ENCODE measurements around the gene AVEN. TPM values are rescaled to one million over a fixed set of nuclear protein-coding genes. Genes with fewer than 3 reads are reported as not detected.

AVEN gene
- total and polyA plus RNA-seq, 2 donors (not counting 3 experiments of a cell fraction or from before 2014, with no cell fraction given), result 7.7 to 23.3 TPM

DNA sequence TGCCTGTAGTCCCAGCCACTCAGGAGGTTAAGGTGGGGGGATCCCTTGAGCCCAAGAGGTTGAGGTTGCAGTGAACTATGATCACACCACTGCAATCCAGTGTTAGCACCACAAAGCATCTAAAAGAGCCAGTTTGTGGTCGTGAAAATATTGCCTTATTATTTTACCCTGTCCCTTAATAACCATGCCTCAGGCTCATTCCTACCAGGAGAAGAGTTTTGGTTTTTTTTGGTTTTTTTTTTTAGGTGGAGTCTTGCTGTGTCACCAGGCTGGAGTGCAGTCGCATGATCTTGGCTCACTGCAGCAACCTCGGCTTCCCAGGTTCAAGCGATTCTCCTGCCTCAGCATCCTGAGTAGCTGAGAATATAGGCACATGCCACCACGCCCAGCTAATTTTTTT, 17.9 kb upstream of the AVEN start:
- no peak overlapping the region for H3K27ac ChIP-seq (ENCODE audit: insufficient read depth, low read depth, low read length)
- H3K4me3 ChIP-seq (replicated peaks in 1 of 3; ENCODE audit: insufficient read depth in 1 of 3, low read depth in 1 of 3, low read length in 3 of 3), result no peak overlapping the region
- BruUV-seq (replicated peaks), result no TSS peak
- CTCF ChIA-PET, result interaction anchor here (2.3 kb wide), 1 partner anchor 153 kb away, joined by 7 read pairs; the partner anchor contains the start of gene KATNBL1
- H3K9me1 ChIP-seq (replicated peaks; ENCODE audit: control insufficient read depth, extremely low read depth, insufficient read depth, low read length), result no peaks in the 10 kb centered on the region
- no peak for TF ChIP-seq JUN (IDR thresholded peaks at IDR 0.05; ENCODE audit: borderline replicate concordance, insufficient read depth, insufficient read length, low read depth)
- no peak for TF ChIP-seq GATA2 (IDR thresholded peaks at IDR 0.05; ENCODE audit: insufficient read depth, insufficient read length, low read depth, low read length)
- TF ChIP-seq POLR2A (IDR thresholded peaks at IDR 0.05; ENCODE audit: low read depth, low read length), result no peak
- TF ChIP-seq, protein P1, sequence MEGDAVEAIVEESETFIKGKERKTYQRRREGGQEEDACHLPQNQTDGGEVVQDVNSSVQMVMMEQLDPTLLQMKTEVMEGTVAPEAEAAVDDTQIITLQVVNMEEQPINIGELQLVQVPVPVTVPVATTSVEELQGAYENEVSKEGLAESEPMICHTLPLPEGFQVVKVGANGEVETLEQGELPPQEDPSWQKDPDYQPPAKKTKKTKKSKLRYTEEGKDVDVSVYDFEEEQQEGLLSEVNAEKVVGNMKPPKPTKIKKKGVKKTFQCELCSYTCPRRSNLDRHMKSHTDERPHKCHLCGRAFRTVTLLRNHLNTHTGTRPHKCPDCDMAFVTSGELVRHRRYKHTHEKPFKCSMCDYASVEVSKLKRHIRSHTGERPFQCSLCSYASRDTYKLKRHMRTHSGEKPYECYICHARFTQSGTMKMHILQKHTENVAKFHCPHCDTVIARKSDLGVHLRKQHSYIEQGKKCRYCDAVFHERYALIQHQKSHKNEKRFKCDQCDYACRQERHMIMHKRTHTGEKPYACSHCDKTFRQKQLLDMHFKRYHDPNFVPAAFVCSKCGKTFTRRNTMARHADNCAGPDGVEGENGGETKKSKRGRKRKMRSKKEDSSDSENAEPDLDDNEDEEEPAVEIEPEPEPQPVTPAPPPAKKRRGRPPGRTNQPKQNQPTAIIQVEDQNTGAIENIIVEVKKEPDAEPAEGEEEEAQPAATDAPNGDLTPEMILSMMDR (IDR thresholded peaks at IDR 0.05; ENCODE audit: extremely low read depth in 1 of 2, insufficient read depth in 1 of 2, low read depth in 1 of 2, low read length in 2 of 2), result no peak
- no peak for TF ChIP-seq POLR2AphosphoS5 (IDR thresholded peaks at IDR 0.05; ENCODE audit: insufficient read depth, low read depth, low read length)
- TF ChIP-seq FOS (IDR thresholded peaks at IDR 0.05; ENCODE audit: borderline replicate concordance, insufficient read depth, low read length), result no peak
- no peak for TF ChIP-seq EZH2 (IDR thresholded peaks at IDR 0.05; ENCODE audit: borderline replicate concordance, low read depth, low read length, severe bottlenecking)
- TF ChIP-seq MYC (IDR thresholded peaks at IDR 0.05; ENCODE audit: low read depth, low read length), result no peak
- TF ChIP-seq, protein P2, sequence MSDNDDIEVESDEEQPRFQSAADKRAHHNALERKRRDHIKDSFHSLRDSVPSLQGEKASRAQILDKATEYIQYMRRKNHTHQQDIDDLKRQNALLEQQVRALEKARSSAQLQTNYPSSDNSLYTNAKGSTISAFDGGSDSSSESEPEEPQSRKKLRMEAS (IDR thresholded peaks at IDR 0.05; ENCODE audit: insufficient read depth, insufficient read length), result no peak
- peaks cover 9% of the 10 kb centered on the region for H3K4me1 ChIP-seq (ENCODE audit: control insufficient read depth, extremely low read depth, insufficient read depth, low read length)
- dilution Hi-C loops (cut with MboI; ENCODE audit: extremely low pct_ligation_motif_present, low sequenced_read_pairs), result no loop called here
- FAIRE-seq, result no peak
- H3K9me3 ChIP-seq (replicated peaks; ENCODE audit: control insufficient read depth, insufficient read depth, low read length), result no peaks in the 10 kb centered on the region
- POLR2A ChIA-PET, result no interaction called here
- no peak overlapping the region for H2AFZ ChIP-seq (ENCODE audit: low read depth, low read length)
- H4K20me1 ChIP-seq (replicated peaks; ENCODE audit: control insufficient read depth, extremely low read depth, insufficient read depth, low read length), result no peaks in the 10 kb centered on the region
- H3K36me3 ChIP-seq (ENCODE audit: control insufficient read depth in 2 of 2, extremely low read depth in 1 of 2, insufficient read depth in 2 of 2, low read length in 2 of 2), result no peaks in the 10 kb centered on the region
- intact Hi-C loops (cut with micrococcal nuclease), result no loop called here
- no peak overlapping the region for H3K9ac ChIP-seq (replicated peaks; ENCODE audit: extremely low read depth, insufficient read depth, low read length)
- peaks cover 0 to 1% of the 10 kb centered on the region in 2 experiments for H3K27me3 ChIP-seq (ENCODE audit: control insufficient read depth in 2 of 2, insufficient read depth in 2 of 2, low read length in 2 of 2)
- DNase-seq (ENCODE audit: low read depth, low spot score), result no peak
- H3K79me2 ChIP-seq (ENCODE audit: control insufficient read depth, insufficient read depth, low read length), result no peaks in the 10 kb centered on the region
- no peak overlapping the region for H3K4me2 ChIP-seq (ENCODE audit: insufficient read depth, low read length)

All from endothelial cell of umbilical vein (primary cell).